ENCODE data around the gene LRCH1. TPM values are rescaled to one million over a fixed set of nuclear protein-coding genes. Genes with fewer than 3 reads are reported as not detected.

Gene LRCH1
- total RNA-seq, 1 experiment from 2014 or later, result 10.5 TPM

DNA sequence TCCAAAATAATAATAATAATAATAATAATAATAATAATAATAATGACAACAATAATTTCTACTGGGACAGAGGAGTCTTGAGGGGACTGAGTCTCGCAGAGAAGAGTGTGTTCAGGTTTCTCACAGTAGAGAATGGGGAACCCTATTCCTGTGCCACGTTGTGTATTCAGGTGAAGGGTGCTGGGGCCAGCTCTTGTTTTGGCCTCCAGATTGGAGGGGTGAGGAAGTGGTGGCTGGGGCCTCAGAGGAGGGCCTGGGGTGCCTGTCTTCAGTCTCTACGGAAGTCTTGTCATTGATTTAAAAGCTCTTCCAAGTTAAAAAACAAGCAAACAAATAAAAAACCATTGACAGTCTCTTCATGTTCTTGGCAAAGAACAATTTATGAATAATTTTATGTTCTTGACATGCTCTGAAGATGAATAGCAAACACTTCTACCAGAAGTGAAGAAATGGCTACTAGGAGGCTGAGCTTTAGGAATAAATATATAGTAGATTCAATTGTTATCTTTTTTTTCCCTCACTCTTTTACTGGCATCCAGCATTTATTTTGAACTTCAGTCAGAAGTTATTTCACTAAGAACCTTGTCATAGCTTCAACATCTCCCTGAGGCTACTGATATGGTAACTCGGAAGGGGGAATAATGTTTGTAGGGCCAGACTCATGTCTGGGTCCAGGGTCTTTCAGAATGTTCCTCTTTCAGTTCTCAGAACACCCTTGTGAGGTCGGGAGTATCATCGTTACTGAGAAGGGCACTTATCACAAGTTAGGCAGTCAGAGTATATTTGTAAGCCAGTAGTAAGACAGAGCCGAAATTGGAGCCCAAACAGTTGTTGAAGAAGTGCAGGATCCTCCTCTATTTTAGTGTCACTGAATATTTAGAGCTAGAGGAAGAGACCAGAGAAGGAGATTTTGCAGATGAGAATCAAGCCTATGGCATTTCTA, 13.1 kb downstream of the LRCH1 start:
- Histone ChIP-seq H3K36me3 (ENCODE audit: low read depth) (no peaks in the 10 kb centered on the region), H3K9me2 (ENCODE audit: insufficient read depth) (no peaks in the 10 kb centered on the region), H3K4me3 (no peak overlapping the region), H3F3A (ENCODE audit: insufficient read depth, low read depth) (no peaks in the 10 kb centered on the region), H4K20me1 (ENCODE audit: insufficient read depth) (peaks cover 3% of the 10 kb centered on the region; the same call in 1 of the 2 replicates), H3K4me1 (replicated peaks; ENCODE audit: insufficient read depth) (no peaks in the 10 kb centered on the region), H3K27me3 (ENCODE audit: insufficient read depth, low read depth) (no peaks in the 10 kb centered on the region), H3K79me2 (ENCODE audit: low read depth) (peaks cover 65% of the 10 kb centered on the region), H2AFZ (no peak overlapping the region), H3K4me2 (no peak overlapping the region), H3K27ac (no peak overlapping the region), H3K9me3 (ENCODE audit: insufficient read depth, low read depth) (no peaks in the 10 kb centered on the region)
- TF ChIP-seq, protein P1, sequence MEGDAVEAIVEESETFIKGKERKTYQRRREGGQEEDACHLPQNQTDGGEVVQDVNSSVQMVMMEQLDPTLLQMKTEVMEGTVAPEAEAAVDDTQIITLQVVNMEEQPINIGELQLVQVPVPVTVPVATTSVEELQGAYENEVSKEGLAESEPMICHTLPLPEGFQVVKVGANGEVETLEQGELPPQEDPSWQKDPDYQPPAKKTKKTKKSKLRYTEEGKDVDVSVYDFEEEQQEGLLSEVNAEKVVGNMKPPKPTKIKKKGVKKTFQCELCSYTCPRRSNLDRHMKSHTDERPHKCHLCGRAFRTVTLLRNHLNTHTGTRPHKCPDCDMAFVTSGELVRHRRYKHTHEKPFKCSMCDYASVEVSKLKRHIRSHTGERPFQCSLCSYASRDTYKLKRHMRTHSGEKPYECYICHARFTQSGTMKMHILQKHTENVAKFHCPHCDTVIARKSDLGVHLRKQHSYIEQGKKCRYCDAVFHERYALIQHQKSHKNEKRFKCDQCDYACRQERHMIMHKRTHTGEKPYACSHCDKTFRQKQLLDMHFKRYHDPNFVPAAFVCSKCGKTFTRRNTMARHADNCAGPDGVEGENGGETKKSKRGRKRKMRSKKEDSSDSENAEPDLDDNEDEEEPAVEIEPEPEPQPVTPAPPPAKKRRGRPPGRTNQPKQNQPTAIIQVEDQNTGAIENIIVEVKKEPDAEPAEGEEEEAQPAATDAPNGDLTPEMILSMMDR (conservative IDR thresholded peaks at IDR 0.05), result no peak
- TF ChIP-seq EZH2 (IDR thresholded peaks at IDR 0.05; ENCODE audit: low read depth), result no peak
- DNase-seq, result no peak
- BruUV-seq (replicated peaks), result no TSS peak
- POLR2A ChIA-PET (ENCODE audit: unreplicated experiment), result no interaction called here
- intact Hi-C loops (cut with micrococcal nuclease; ENCODE audit: unreplicated experiment), result no loop called here
- CTCF ChIA-PET, result no interaction called here

DNA sequence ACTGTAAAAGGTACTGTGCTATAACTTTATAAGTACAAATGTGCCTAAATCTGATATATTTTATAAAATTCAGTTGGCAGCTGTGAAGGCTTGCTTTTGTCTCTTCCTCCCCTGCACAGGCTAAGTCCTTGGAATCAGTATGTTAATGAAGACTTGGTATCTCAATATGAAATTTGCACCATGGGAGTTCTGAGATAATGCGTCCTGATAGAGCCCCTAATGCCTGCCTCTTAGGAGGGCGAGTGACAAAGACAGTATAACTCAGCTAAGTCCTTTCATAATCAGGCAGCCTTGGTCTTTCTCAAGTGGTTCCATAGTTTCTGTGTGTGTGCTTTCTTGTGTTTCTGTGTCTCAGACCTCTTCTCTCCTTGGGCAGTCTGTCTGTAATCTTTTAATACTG, 14.7 kb downstream of the LRCH1 start:
- no peak overlapping the region for H3K27ac ChIP-seq
- no peak overlapping the region for H3K4me2 ChIP-seq
- H3K9me2 ChIP-seq (ENCODE audit: insufficient read depth), result no peaks in the 10 kb centered on the region
- H3K4me1 ChIP-seq (replicated peaks; ENCODE audit: insufficient read depth), result no peaks in the 10 kb centered on the region
- peaks cover 3% of the 10 kb centered on the region; the same call in 1 of the 2 replicates for H4K20me1 ChIP-seq (ENCODE audit: insufficient read depth)
- intact Hi-C loops (cut with micrococcal nuclease; ENCODE audit: unreplicated experiment), result no loop called here
- ChIA-PET POLR2A (ENCODE audit: unreplicated experiment) (no interaction called here), CTCF (no interaction called here)
- H3K79me2 ChIP-seq (ENCODE audit: low read depth), result peaks cover 50% of the 10 kb centered on the region
- TF ChIP-seq, protein P1 (conservative IDR thresholded peaks at IDR 0.05), result no peak
- no peak for TF ChIP-seq EZH2 (IDR thresholded peaks at IDR 0.05; ENCODE audit: low read depth)
- H3K4me3 ChIP-seq, result no peak overlapping the region
- H3K36me3 ChIP-seq (ENCODE audit: low read depth), result no peaks in the 10 kb centered on the region
- BruUV-seq (replicated peaks), result no TSS peak
- H3K9me3 ChIP-seq (ENCODE audit: insufficient read depth, low read depth), result no peaks in the 10 kb centered on the region
- no peaks in the 10 kb centered on the region for H3K27me3 ChIP-seq (ENCODE audit: insufficient read depth, low read depth)
- no peaks in the 10 kb centered on the region for H3F3A ChIP-seq (ENCODE audit: insufficient read depth, low read depth)
- DNase-seq, result no peak
- no peak overlapping the region for H2AFZ ChIP-seq

DNA sequence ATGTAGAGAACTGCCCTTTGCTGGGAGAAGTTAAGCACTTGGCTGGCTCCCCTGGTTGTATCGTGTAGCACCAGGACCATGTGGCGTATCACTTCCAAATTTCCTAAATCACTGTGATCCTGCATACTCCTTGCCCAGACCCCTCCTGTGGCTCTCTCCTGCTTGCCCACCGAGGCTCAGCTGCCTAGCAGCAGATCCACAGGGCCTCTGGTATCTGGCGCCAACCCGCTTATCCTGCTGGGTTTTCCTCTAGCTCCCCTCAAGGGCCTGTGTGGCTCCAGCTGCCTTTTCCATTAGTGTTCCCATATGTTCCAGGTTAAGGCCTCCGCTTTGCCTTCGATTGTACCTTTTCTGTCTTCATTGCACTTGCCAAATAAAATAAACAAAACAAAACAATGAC, 16.5 kb downstream of the LRCH1 start:
- H3K27me3 ChIP-seq (ENCODE audit: insufficient read depth, low read depth), result no peaks in the 10 kb centered on the region
- DNase-seq, result no peak
- H3K4me3 ChIP-seq, result no peak overlapping the region
- intact Hi-C loops (cut with micrococcal nuclease; ENCODE audit: unreplicated experiment), result no loop called here
- H3K79me2 ChIP-seq (ENCODE audit: low read depth), result peaks cover 42% of the 10 kb centered on the region
- TF ChIP-seq, protein P1 (conservative IDR thresholded peaks at IDR 0.05), result no peak
- no peak for TF ChIP-seq EZH2 (IDR thresholded peaks at IDR 0.05; ENCODE audit: low read depth)
- no peaks in the 10 kb centered on the region for H3K4me1 ChIP-seq (replicated peaks; ENCODE audit: insufficient read depth)
- no peaks in the 10 kb centered on the region for H3K36me3 ChIP-seq (ENCODE audit: low read depth)
- ChIA-PET POLR2A (ENCODE audit: unreplicated experiment) (no interaction called here), CTCF (no interaction called here)
- peaks cover 3% of the 10 kb centered on the region; the same call in 1 of the 2 replicates for H4K20me1 ChIP-seq (ENCODE audit: insufficient read depth)
- H2AFZ ChIP-seq, result no peak overlapping the region
- H3K27ac ChIP-seq, result no peak overlapping the region
- no peaks in the 10 kb centered on the region for H3F3A ChIP-seq (ENCODE audit: insufficient read depth, low read depth)
- BruUV-seq (replicated peaks), result no TSS peak
- H3K4me2 ChIP-seq, result no peak overlapping the region
- no peaks in the 10 kb centered on the region for H3K9me2 ChIP-seq (ENCODE audit: insufficient read depth)
- no peaks in the 10 kb centered on the region for H3K9me3 ChIP-seq (ENCODE audit: insufficient read depth, low read depth)

Data from PC-9 (cell line).